Neural crest cell (in vitro differentiated cells): ENCODE data around the gene IL1B. TPM values are rescaled to one million over a fixed set of nuclear protein-coding genes. Genes with fewer than 3 reads are reported as not detected.
"Not testable (repeated sequence)": the region's sequence is repeated elsewhere in the genome, so short reads cannot be mapped to it uniquely, and the experiment has no call there.

Experiments
- DNase-seq: peaks from one replicate; pipeline ENCODE4 v3.0.0; 2021; ENCODE audit warnings: low read depth, mixed read lengths, low spot score
- H3K27ac Mint-ChIP-seq: one replicate; pipeline ENCODE4 v1.8.0; 2021; ENCODE audit warnings: mild to moderate bottlenecking, mixed read lengths; ENCODE audit not compliant: unreplicated experiment
- H3K27me3 Mint-ChIP-seq: 2 replicates; pipeline ENCODE4 v1.8.0; 2021; ENCODE audit warnings: low read depth, mild to moderate bottlenecking, mixed read lengths
- H3K36me3 Mint-ChIP-seq: 2 replicates; pipeline ENCODE4 v1.8.0; 2021; ENCODE audit warnings: low read depth, mild to moderate bottlenecking, mixed read lengths
- H3K4me1 Mint-ChIP-seq: 2 replicates; pipeline ENCODE4 v1.8.0; 2021; ENCODE audit warnings: mixed read lengths
- H3K4me3 Mint-ChIP-seq: one replicate; pipeline ENCODE4 v1.8.0; 2021; ENCODE audit warnings: mild to moderate bottlenecking, mixed read lengths
- H3K9me3 Mint-ChIP-seq: 2 replicates; pipeline ENCODE4 v1.8.0; 2021; ENCODE audit warnings: mixed read lengths
- CTCF ChIP-seq: fragments of 200-600 bp; sonication (generic); conservative IDR thresholded peaks from 2 replicates; pipeline ENCODE4 v1.5.0; 2021; ENCODE audit warnings: antibody characterized with exemption, mild to moderate bottlenecking
- total RNA-seq: library from RNA; stranded (reverse); gene quantifications from 2 replicates; pipeline ENCODE4 v1.2.1, GENCODE V29; 2021

IL1B gene
- total RNA-seq, 1 donor from 2014 or later = not detected

GRCh38 chr2:112835061-112835501, 1.5 kb downstream of the IL1B start:
- TF ChIP-seq CTCF = no peak
- DNase-seq = no peak
- Mint-ChIP-seq H3K4me1 (peaks cover 5% of the 10 kb centered on the region), H3K4me3 (no peak overlapping the region), H3K9me3 (no peaks in the 10 kb centered on the region), H3K27me3 (peaks cover 19% of the 10 kb centered on the region), H3K36me3 (no peaks in the 10 kb centered on the region), H3K27ac (no peak overlapping the region)

GRCh38 chr2:112834396-112835037, 2.1 kb downstream of the IL1B start:
- no peak for TF ChIP-seq CTCF
- no peaks in the 10 kb centered on the region for H3K36me3 Mint-ChIP-seq
- peak overlapping the region; percentile 27 for H3K27ac Mint-ChIP-seq
- DNase-seq = no peak
- H3K9me3 Mint-ChIP-seq = no peaks in the 10 kb centered on the region
- peaks cover 5% of the 10 kb centered on the region for H3K4me1 Mint-ChIP-seq
- no peak overlapping the region for H3K4me3 Mint-ChIP-seq
- H3K27me3 Mint-ChIP-seq = peaks cover 18% of the 10 kb centered on the region

GRCh38 chr2:112833976-112834375, 2.6 kb downstream of the IL1B start:
- no peak overlapping the region for H3K27ac Mint-ChIP-seq
- no peak for TF ChIP-seq CTCF
- no peak for DNase-seq

GRCh38 chr2:112833639-112833931, 3.0 kb downstream of the IL1B start:
- not testable (repeated sequence) for H3K27ac Mint-ChIP-seq, H3K9me3 Mint-ChIP-seq, H3K4me1 Mint-ChIP-seq, H3K4me3 Mint-ChIP-seq, H3K27me3 Mint-ChIP-seq, H3K36me3 Mint-ChIP-seq, DNase-seq

More at GRCh38 chr2:112833976-112834375, 2.6 kb downstream of the IL1B start:
- H3K27me3 Mint-ChIP-seq = peaks cover 12% of the 10 kb centered on the region
- no peaks in the 10 kb centered on the region for H3K9me3 Mint-ChIP-seq
- H3K4me1 Mint-ChIP-seq = peaks cover 5% of the 10 kb centered on the region
- H3K36me3 Mint-ChIP-seq = no peaks in the 10 kb centered on the region
- H3K4me3 Mint-ChIP-seq = no peak overlapping the region

- peaks cover 5% of the 10 kb centered on the region for H3K4me1 Mint-ChIP-seq
- H3K27ac Mint-ChIP-seq = no peak overlapping the region
- no peak overlapping the region for H3K4me3 Mint-ChIP-seq
- no peak for TF ChIP-seq CTCF
- no peaks in the 10 kb centered on the region for H3K36me3 Mint-ChIP-seq
- no peaks in the 10 kb centered on the region for H3K9me3 Mint-ChIP-seq
- peaks cover 6% of the 10 kb centered on the region for H3K27me3 Mint-ChIP-seq
- no peak for DNase-seq
Measured at GRCh38 chr2:112832841-112833638, 3.5 kb downstream of the IL1B start.
